Stimulated activated memory B cell treated with anti-CD40 and anti-IgM and Interleukin-4, amounts not matched to agents 10 μg/mL and 1 μg/mL and 100 μg/mL, for 72 hours (primary cell): ENCODE data around the gene CERK.

Source experiments
- ATAC-seq: fragments of 150-1000 bp; cut with Tn5 transposase; 2 replicates; pipeline ENCODE4 v1.10.0; 2021
- H3K27ac Mint-ChIP-seq: one replicate; pipeline ENCODE4 v1.8.0; 2022; ENCODE audit warnings: mild to moderate bottlenecking, mixed read lengths
- H3K27me3 Mint-ChIP-seq: one replicate; pipeline ENCODE4 v1.8.0; 2022; ENCODE audit warnings: mixed read lengths
- H3K36me3 Mint-ChIP-seq: one replicate; pipeline ENCODE4 v1.8.0; 2022; ENCODE audit warnings: mixed read lengths
- H3K4me1 Mint-ChIP-seq: one replicate; pipeline ENCODE4 v1.8.0; 2022; ENCODE audit warnings: mixed read lengths
- H3K4me3 Mint-ChIP-seq: one replicate; pipeline ENCODE4 v1.8.0; 2022; ENCODE audit warnings: mild to moderate bottlenecking, moderate library complexity, mixed read lengths
- H3K9me3 Mint-ChIP-seq: one replicate; pipeline ENCODE4 v1.8.0; 2022; ENCODE audit warnings: mixed read lengths

Gene CERK

GRCh38 chr22:46710806-46711205, 27.2 kb downstream of the CERK start:
- H3K9me3 Mint-ChIP-seq, result no peaks in the 10 kb centered on the region
- peaks cover 83% of the 10 kb centered on the region for H3K36me3 Mint-ChIP-seq
- H3K27me3 Mint-ChIP-seq, result no peaks in the 10 kb centered on the region
- H3K4me1 Mint-ChIP-seq, result no peaks in the 10 kb centered on the region
- no peak for ATAC-seq
- no peak overlapping the region for H3K27ac Mint-ChIP-seq
- no peak overlapping the region for H3K4me3 Mint-ChIP-seq

GRCh38 chr22:46708766-46709330, 29.2 kb downstream of the CERK start:
- H3K9me3 Mint-ChIP-seq, result no peaks in the 10 kb centered on the region
- peaks cover 91% of the 10 kb centered on the region for H3K36me3 Mint-ChIP-seq
- no peaks in the 10 kb centered on the region for H3K27me3 Mint-ChIP-seq
- no peak for ATAC-seq
- H3K27ac Mint-ChIP-seq, result no peak overlapping the region
- H3K4me1 Mint-ChIP-seq, result no peaks in the 10 kb centered on the region
- H3K4me3 Mint-ChIP-seq, result no peak overlapping the region

- peaks cover 91% of the 10 kb centered on the region for H3K36me3 Mint-ChIP-seq
- no peaks in the 10 kb centered on the region for H3K4me1 Mint-ChIP-seq
- H3K4me3 Mint-ChIP-seq, result no peak overlapping the region
- H3K27ac Mint-ChIP-seq, result no peak overlapping the region
- ATAC-seq, result no peak
- no peaks in the 10 kb centered on the region for H3K27me3 Mint-ChIP-seq
- H3K9me3 Mint-ChIP-seq, result no peaks in the 10 kb centered on the region
Measured at GRCh38 chr22:46707827-46708570, 30.1 kb downstream of the CERK start.

- no peak for ATAC-seq
- peaks cover 91% of the 10 kb centered on the region for H3K36me3 Mint-ChIP-seq
- no peaks in the 10 kb centered on the region for H3K27me3 Mint-ChIP-seq
- H3K27ac Mint-ChIP-seq, result no peak overlapping the region
- H3K9me3 Mint-ChIP-seq, result no peaks in the 10 kb centered on the region
- no peak overlapping the region for H3K4me3 Mint-ChIP-seq
- no peaks in the 10 kb centered on the region for H3K4me1 Mint-ChIP-seq
Measured at GRCh38 chr22:46707305-46707704, 30.7 kb downstream of the CERK start.

GRCh38 chr22:46706060-46706459, 32.0 kb downstream of the CERK start:
- ATAC-seq, result no peak
- no peak overlapping the region for H3K27ac Mint-ChIP-seq
- H3K27me3 Mint-ChIP-seq, result no peaks in the 10 kb centered on the region
- no peak overlapping the region for H3K4me3 Mint-ChIP-seq
- H3K4me1 Mint-ChIP-seq, result no peaks in the 10 kb centered on the region
- H3K9me3 Mint-ChIP-seq, result no peaks in the 10 kb centered on the region
- H3K36me3 Mint-ChIP-seq, result peaks cover 90% of the 10 kb centered on the region

- no peak overlapping the region for H3K27ac Mint-ChIP-seq
- no peaks in the 10 kb centered on the region for H3K27me3 Mint-ChIP-seq
- no peak for ATAC-seq
- no peaks in the 10 kb centered on the region for H3K9me3 Mint-ChIP-seq
- no peak overlapping the region for H3K4me3 Mint-ChIP-seq
- no peaks in the 10 kb centered on the region for H3K4me1 Mint-ChIP-seq
- H3K36me3 Mint-ChIP-seq, result peaks cover 87% of the 10 kb centered on the region
Measured at GRCh38 chr22:46703996-46704370, 34.1 kb downstream of the CERK start.

- Mint-ChIP-seq H3K4me3 (no peak overlapping the region), H3K27me3 (no peaks in the 10 kb centered on the region), H3K4me1 (no peaks in the 10 kb centered on the region), H3K36me3 (peaks cover 86% of the 10 kb centered on the region), H3K27ac (no peak overlapping the region), H3K9me3 (no peaks in the 10 kb centered on the region)
- no peak for ATAC-seq
Measured at GRCh38 chr22:46703171-46703995, 34.7 kb downstream of the CERK start.

GRCh38 chr22:46701262-46701661, 36.8 kb downstream of the CERK start:
- Mint-ChIP-seq H3K27ac (no peak overlapping the region), H3K36me3 (peaks cover 82% of the 10 kb centered on the region), H3K4me3 (no peak overlapping the region), H3K9me3 (no peaks in the 10 kb centered on the region), H3K4me1 (no peaks in the 10 kb centered on the region), H3K27me3 (no peaks in the 10 kb centered on the region)
- ATAC-seq, result no peak

GRCh38 chr22:46699091-46699490, 39.0 kb downstream of the CERK start:
- Mint-ChIP-seq H3K4me1 (no peaks in the 10 kb centered on the region), H3K4me3 (no peak overlapping the region), H3K36me3 (peaks cover 81% of the 10 kb centered on the region), H3K27ac (no peak overlapping the region), H3K27me3 (no peaks in the 10 kb centered on the region), H3K9me3 (no peaks in the 10 kb centered on the region)
- ATAC-seq, result no peak

GRCh38 chr22:46697811-46698515, 40.1 kb downstream of the CERK start:
- H3K27ac Mint-ChIP-seq, result no peak overlapping the region
- no peaks in the 10 kb centered on the region for H3K27me3 Mint-ChIP-seq
- H3K9me3 Mint-ChIP-seq, result no peaks in the 10 kb centered on the region
- H3K36me3 Mint-ChIP-seq, result peaks cover 74% of the 10 kb centered on the region
- no peak overlapping the region for H3K4me3 Mint-ChIP-seq
- ATAC-seq, result no peak
- H3K4me1 Mint-ChIP-seq, result no peaks in the 10 kb centered on the region

GRCh38 chr22:46696614-46697013, 41.4 kb downstream of the CERK start:
- H3K4me3 Mint-ChIP-seq, result no peak overlapping the region
- no peaks in the 10 kb centered on the region for H3K9me3 Mint-ChIP-seq
- H3K36me3 Mint-ChIP-seq, result peaks cover 77% of the 10 kb centered on the region
- ATAC-seq, result no peak
- H3K27me3 Mint-ChIP-seq, result no peaks in the 10 kb centered on the region
- H3K27ac Mint-ChIP-seq, result no peak overlapping the region
- no peaks in the 10 kb centered on the region for H3K4me1 Mint-ChIP-seq

- Mint-ChIP-seq H3K27ac (no peak overlapping the region), H3K4me1 (no peaks in the 10 kb centered on the region), H3K27me3 (no peaks in the 10 kb centered on the region), H3K4me3 (no peak overlapping the region), H3K9me3 (no peaks in the 10 kb centered on the region), H3K36me3 (peaks cover 77% of the 10 kb centered on the region)
- no peak for ATAC-seq
Measured at GRCh38 chr22:46696229-46696518, 41.9 kb downstream of the CERK start.

- Mint-ChIP-seq H3K27ac (no peak overlapping the region), H3K4me3 (no peak overlapping the region), H3K4me1 (no peaks in the 10 kb centered on the region), H3K36me3 (peaks cover 77% of the 10 kb centered on the region), H3K27me3 (no peaks in the 10 kb centered on the region), H3K9me3 (no peaks in the 10 kb centered on the region)
- no peak for ATAC-seq
Measured at GRCh38 chr22:46695346-46696228, 42.5 kb downstream of the CERK start.

GRCh38 chr22:46694416-46695170, 43.5 kb downstream of the CERK start:
- Mint-ChIP-seq H3K27ac (no peak overlapping the region), H3K4me3 (no peak overlapping the region), H3K9me3 (no peaks in the 10 kb centered on the region), H3K27me3 (peaks cover 3% of the 10 kb centered on the region), H3K36me3 (peaks cover 80% of the 10 kb centered on the region), H3K4me1 (no peaks in the 10 kb centered on the region)
- no peak for ATAC-seq
